KMS-11 (cell line): Measurements from ENCODE around the gene MRPL57.
"Not testable (repeated sequence)": the region's sequence is repeated elsewhere in the genome, so short reads cannot be mapped to it uniquely, and the experiment has no call there.

Experiments used
- H2AFZ ChIP-seq: fragments of 200-600 bp; sonication (generic); 2 replicates; pipeline ENCODE4 v1.6.1; 2016; ENCODE audit warnings: antibody characterized with exemption, mixed run types, low read depth
- H3K27ac ChIP-seq: fragments of 200-600 bp; sonication (generic); 2 replicates; pipeline ENCODE4 v1.6.1; 2016; ENCODE audit warnings: mild to moderate bottlenecking, mixed run types
- H3K27me3 ChIP-seq: fragments of 200-600 bp; sonication (generic); 2 replicates; pipeline ENCODE4 v1.6.1; 2017; ENCODE audit warnings: mild to moderate bottlenecking, low read depth, mixed run types, moderate library complexity; ENCODE audit not compliant: insufficient read depth
- H3K36me3 ChIP-seq: fragments of 200-600 bp; sonication (generic); 2 replicates; pipeline ENCODE4 v1.6.1; 2017; ENCODE audit warnings: mild to moderate bottlenecking, mixed run types; ENCODE audit not compliant: insufficient read depth
- H3K4me1 ChIP-seq: fragments of 200-600 bp; sonication (generic); 2 replicates; pipeline ENCODE4 v1.6.1; 2016; ENCODE audit warnings: mild to moderate bottlenecking, low read depth, mixed run types; ENCODE audit not compliant: poor library complexity, severe bottlenecking
- H3K4me2 ChIP-seq: fragments of 200-600 bp; sonication (generic); 2 replicates; pipeline ENCODE4 v1.7.0; 2016; ENCODE audit warnings: mild to moderate bottlenecking, mixed run types
- H3K4me3 ChIP-seq: fragments of 200-600 bp; sonication (generic); IDR thresholded peaks from 2 replicates; pipeline ENCODE4 v1.6.1; 2017; ENCODE audit warnings: low read depth, low read length, mixed read lengths; ENCODE audit not compliant: insufficient read depth
- H3K79me2 ChIP-seq: fragments of 200-600 bp; sonication (generic); 2 replicates; pipeline ENCODE4 v1.6.1; 2016; ENCODE audit warnings: low read depth, mixed run types; ENCODE audit not compliant: insufficient read depth
- H3K9ac ChIP-seq: fragments of 200-600 bp; sonication (generic); 2 replicates; pipeline ENCODE4 v1.6.1; 2016; ENCODE audit warnings: mild to moderate bottlenecking, mixed run types
- H4K20me1 ChIP-seq: fragments of 200-600 bp; sonication (generic); 2 replicates; pipeline ENCODE4 v1.6.1; 2016; ENCODE audit warnings: mild to moderate bottlenecking, mixed run types; ENCODE audit not compliant: insufficient read depth
- TF ChIP-seq, protein P1 (sequence below): fragments of 200-600 bp; sonication (generic); conservative IDR thresholded peaks from 2 replicates; pipeline ENCODE4 v1.6.1; 2017; ENCODE audit warnings: low read depth, mild to moderate bottlenecking, antibody characterized with exemption, low read length, moderate library complexity, mixed read lengths

MRPL57 gene

DNA sequence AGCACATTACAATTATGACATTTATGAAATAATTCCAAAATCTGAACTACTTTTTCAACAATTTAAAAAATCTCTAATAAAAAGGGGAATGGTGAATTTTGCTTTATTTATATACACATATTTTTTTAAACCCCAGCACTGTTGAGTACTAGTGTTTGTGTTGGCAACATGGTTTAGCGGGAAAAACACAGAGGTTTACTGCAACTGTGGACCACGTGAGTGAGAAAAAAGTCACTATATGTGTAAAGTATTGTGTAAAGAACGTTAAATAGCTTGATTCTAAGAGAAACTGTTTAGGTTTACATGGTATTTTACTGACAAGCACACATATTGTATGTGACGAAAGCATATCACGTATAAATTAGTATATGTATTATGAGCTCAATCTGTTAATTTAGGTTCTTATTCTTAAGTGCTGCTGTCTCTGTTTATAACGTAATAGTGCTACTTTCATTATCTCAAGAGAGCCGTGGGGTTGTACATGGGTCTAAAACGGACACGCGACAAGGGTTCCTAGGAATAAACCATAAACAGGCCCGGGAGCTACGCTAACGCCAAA lies 723 bp upstream of the MRPL57 start:
- Histone ChIP-seq H3K79me2 (peaks cover 46% of the 10 kb centered on the region), H4K20me1 (no peaks in the 10 kb centered on the region), H3K4me1 (no peaks in the 10 kb centered on the region), H3K27ac (peak overlapping the region; percentile 75), H3K9ac (peak overlapping the region; percentile 80), H3K27me3 (no peaks in the 10 kb centered on the region), H3K36me3 (no peaks in the 10 kb centered on the region), H2AFZ (peak overlapping the region; percentile 61; the same call in 1 of the 2 replicates), H3K4me3 (no peak overlapping the region), H3K4me2 (peak overlapping the region; percentile 72)
- TF ChIP-seq, protein P1, sequence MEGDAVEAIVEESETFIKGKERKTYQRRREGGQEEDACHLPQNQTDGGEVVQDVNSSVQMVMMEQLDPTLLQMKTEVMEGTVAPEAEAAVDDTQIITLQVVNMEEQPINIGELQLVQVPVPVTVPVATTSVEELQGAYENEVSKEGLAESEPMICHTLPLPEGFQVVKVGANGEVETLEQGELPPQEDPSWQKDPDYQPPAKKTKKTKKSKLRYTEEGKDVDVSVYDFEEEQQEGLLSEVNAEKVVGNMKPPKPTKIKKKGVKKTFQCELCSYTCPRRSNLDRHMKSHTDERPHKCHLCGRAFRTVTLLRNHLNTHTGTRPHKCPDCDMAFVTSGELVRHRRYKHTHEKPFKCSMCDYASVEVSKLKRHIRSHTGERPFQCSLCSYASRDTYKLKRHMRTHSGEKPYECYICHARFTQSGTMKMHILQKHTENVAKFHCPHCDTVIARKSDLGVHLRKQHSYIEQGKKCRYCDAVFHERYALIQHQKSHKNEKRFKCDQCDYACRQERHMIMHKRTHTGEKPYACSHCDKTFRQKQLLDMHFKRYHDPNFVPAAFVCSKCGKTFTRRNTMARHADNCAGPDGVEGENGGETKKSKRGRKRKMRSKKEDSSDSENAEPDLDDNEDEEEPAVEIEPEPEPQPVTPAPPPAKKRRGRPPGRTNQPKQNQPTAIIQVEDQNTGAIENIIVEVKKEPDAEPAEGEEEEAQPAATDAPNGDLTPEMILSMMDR, result no peak

DNA sequence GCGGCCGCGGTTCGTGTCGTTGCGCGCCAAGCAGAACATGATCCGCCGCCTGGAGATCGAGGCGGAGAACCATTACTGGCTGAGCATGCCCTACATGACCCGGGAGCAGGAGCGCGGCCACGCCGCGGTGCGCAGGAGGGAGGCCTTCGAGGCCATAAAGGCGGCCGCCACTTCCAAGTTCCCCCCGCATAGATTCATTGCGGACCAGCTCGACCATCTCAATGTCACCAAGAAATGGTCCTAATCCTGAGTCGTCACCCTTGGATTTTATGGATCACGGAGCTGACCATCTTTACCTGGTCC lies 475 bp downstream of the MRPL57 start:
- TF ChIP-seq, protein P1, result no peak
- H3K4me2 ChIP-seq, result peak overlapping the region; percentile 96
- no peaks in the 10 kb centered on the region for H3K36me3 ChIP-seq
- no peaks in the 10 kb centered on the region for H3K27me3 ChIP-seq
- peak overlapping the region; percentile 80 for H3K9ac ChIP-seq
- H3K4me3 ChIP-seq, result no peak overlapping the region
- peaks cover 46% of the 10 kb centered on the region for H3K79me2 ChIP-seq
- no peaks in the 10 kb centered on the region for H3K4me1 ChIP-seq
- peak overlapping the region; percentile 61 for H2AFZ ChIP-seq
- H4K20me1 ChIP-seq, result no peaks in the 10 kb centered on the region
- H3K27ac ChIP-seq, result peak overlapping the region; percentile 75

DNA sequence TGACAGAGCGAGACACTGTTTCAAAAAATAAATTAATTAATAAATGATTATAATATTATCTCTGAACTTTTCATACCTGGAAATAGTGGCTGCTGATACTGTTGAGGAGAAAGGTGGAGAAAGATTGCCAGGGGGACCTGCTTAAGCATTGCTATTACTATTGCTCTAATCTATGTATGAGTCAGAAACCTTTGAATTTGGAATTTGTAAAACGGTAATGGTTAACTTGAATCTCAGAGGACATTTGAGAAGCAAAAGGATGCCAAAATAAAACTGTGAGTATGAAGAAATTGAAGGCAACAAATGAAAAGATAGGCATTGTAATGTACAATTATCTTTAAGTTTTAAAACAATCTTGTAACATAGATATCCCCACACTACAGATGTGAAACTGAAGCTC lies 5.2 kb downstream of the MRPL57 start:
- Histone ChIP-seq H3K36me3 (no peaks in the 10 kb centered on the region), H4K20me1 (no peaks in the 10 kb centered on the region), H3K27me3 (no peaks in the 10 kb centered on the region), H3K4me3 (no peak overlapping the region), H3K4me2 (no peak overlapping the region), H3K4me1 (no peaks in the 10 kb centered on the region), H3K9ac (no peak overlapping the region), H3K27ac (no peak overlapping the region), H2AFZ (no peak overlapping the region), H3K79me2 (peaks cover 14% of the 10 kb centered on the region; the same call in 1 of the 2 replicates)
- TF ChIP-seq, protein P1, result no peak

DNA sequence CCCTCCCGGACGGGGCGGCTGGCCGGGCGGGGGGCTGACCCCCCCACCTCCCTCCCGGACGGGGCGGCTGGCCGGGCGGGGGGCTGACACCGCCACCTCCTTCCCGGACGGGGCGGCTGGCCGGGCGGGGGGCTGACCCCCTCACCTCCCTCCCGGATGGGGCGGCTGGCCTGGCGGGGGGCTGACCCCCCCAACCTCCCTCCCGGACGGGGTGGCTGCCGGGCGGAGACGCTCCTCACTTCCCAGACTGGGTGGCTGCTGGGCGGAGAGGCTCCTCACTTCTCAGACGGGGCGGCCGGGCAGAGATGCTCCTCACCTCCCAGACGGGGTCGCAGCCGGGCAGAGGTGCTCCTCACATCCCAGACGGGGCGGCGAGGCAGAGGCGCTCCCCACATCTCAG lies 10.0 kb downstream of the MRPL57 start:
- not testable (repeated sequence) for H4K20me1 ChIP-seq, H3K4me3 ChIP-seq, H3K27ac ChIP-seq, H2AFZ ChIP-seq, H3K4me2 ChIP-seq, H3K4me1 ChIP-seq, H3K36me3 ChIP-seq, H3K79me2 ChIP-seq, H3K27me3 ChIP-seq, H3K9ac ChIP-seq

DNA sequence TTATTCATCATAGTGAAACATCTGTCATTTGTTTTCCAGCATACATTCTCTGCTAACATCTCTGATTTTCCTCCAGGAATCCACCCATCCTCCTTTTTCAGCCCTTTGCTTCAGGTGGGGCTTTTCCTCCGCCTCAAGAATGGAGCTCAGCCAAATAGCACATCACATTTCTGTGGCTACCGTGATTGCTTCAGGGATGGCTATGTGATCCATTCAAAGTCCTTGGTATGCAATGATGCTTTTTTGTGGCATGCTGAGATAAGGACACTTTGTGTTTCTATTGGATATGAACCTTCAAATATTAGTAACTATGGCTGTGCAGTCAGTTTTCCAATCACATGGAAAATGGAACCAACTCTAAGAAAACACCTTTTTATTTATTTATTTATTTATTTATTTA lies 18.3 kb downstream of the MRPL57 start:
- H3K79me2 ChIP-seq, H3K4me3 ChIP-seq, H3K27me3 ChIP-seq, H3K4me2 ChIP-seq, H2AFZ ChIP-seq, H4K20me1 ChIP-seq, H3K4me1 ChIP-seq, H3K36me3 ChIP-seq, H3K27ac ChIP-seq, H3K9ac ChIP-seq: not testable (repeated sequence)

DNA sequence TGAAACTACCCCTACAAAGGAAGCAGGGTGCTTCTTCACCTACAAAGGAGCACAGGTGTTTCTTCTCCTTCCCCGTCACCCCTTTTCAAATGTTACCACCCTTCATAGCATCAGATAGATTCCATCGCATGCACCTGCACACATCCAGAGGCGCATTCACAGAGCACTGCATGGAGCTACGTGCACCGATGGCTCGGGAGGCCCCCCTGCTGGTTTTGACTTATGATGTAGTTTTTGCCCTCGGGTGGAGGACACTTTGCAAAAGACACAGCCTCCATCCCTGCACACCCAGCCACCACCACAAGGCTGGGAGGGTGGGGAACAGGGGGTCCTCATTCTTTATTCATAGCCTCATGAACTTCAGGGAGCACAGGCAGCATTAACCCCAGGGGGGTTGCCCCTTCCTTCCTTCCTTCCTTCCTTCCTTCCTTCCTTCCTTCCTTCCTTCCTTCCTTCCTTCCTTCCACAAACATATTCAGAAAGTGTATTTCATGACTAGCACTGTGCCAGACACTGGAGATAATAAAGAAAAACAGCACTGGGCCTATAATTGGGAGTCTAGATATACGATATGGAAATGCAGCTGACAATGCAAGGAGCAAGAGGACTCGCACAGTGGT lies 21.3 kb downstream of the MRPL57 start:
- not testable (repeated sequence) for H4K20me1 ChIP-seq, H2AFZ ChIP-seq, H3K79me2 ChIP-seq, H3K4me3 ChIP-seq, H3K4me2 ChIP-seq, H3K27me3 ChIP-seq, H3K9ac ChIP-seq, H3K27ac ChIP-seq, H3K4me1 ChIP-seq, H3K36me3 ChIP-seq

DNA sequence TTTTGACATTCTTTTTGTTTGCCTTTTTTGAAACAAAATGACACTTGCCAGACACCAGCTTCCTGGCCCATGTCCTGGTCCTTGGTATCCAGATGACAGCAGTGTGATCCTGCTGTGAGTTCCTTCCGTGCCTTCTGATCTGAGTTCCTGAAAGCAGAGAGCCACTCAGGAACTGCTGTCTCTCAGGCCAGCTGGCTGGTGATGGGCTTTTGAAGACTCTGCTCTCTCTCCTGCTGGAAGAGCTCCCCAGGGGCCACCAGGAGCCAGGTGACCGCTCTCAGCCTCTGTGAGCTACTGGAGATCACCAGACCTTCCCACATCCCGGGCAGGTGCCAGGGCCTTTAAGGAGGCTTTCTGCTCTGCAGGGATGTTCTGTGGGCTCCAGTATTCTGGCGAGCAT lies 21.9 kb downstream of the MRPL57 start:
- not testable (repeated sequence) for H3K4me3 ChIP-seq, H2AFZ ChIP-seq, H3K4me1 ChIP-seq, H3K36me3 ChIP-seq, H3K9ac ChIP-seq, H3K27ac ChIP-seq, H3K79me2 ChIP-seq, H4K20me1 ChIP-seq, H3K27me3 ChIP-seq, H3K4me2 ChIP-seq

DNA sequence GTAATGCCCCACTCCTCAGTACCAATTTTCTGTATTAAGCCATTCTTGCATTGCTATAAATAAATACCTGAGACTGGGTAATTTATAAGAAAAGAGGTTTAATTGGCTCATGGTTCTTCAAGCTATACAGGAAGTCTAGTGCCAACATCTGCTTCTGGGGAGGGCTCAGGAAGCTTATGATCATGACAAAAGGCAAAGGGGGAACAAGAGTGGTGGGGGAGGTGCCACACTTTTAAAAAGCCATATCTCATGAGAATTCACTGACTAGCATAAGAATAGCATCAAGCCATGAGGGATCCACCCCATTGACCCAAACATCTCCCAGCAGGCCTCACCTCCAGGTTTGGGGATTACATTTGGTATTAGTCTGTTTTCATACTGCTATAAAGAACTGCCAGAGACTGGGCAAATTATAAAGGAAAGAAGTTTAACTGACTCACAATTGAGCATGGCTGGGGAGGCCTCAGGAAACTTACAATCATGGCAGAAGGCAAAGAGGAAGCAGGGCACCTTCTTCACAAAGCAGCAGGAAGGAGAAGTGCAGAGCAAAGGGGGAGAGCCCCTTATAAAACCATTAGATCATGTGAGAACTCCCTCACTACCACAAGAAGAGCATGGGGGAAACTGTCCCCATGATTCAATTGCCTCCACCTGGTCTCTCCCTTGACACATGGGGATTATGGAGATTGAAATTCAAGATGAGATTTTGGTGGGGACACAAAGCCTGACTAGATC lies 25.2 kb downstream of the MRPL57 start:
- H4K20me1 ChIP-seq, H3K27ac ChIP-seq, H3K9ac ChIP-seq, H3K27me3 ChIP-seq, H3K36me3 ChIP-seq, H3K4me2 ChIP-seq, H2AFZ ChIP-seq, H3K79me2 ChIP-seq, H3K4me1 ChIP-seq, H3K4me3 ChIP-seq: not testable (repeated sequence)
